ENCODE measurements around the gene RSPH4A.

DNA sequence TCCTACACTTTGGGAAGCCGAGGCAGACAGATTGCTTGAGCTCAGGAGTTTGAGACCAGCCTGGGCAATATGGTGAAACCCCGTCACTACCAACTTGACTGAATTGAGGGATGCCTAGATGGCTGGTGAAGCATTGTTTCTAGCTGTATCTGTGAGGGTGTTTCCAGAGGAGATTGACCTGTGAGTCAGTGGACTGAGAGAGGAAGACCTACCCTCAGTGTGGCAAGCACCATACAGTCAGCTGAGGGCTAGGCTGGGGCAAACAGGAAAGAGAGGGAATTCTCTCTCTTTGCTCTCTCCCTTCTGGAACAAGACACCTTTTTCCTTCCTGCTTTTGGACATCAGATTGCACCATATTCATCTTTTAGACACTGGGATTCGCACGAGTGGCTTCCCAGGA is 56.0 kb downstream of the RSPH4A start:
- TF ChIP-seq, protein P1, sequence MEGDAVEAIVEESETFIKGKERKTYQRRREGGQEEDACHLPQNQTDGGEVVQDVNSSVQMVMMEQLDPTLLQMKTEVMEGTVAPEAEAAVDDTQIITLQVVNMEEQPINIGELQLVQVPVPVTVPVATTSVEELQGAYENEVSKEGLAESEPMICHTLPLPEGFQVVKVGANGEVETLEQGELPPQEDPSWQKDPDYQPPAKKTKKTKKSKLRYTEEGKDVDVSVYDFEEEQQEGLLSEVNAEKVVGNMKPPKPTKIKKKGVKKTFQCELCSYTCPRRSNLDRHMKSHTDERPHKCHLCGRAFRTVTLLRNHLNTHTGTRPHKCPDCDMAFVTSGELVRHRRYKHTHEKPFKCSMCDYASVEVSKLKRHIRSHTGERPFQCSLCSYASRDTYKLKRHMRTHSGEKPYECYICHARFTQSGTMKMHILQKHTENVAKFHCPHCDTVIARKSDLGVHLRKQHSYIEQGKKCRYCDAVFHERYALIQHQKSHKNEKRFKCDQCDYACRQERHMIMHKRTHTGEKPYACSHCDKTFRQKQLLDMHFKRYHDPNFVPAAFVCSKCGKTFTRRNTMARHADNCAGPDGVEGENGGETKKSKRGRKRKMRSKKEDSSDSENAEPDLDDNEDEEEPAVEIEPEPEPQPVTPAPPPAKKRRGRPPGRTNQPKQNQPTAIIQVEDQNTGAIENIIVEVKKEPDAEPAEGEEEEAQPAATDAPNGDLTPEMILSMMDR (IDR thresholded peaks at IDR 0.05 in 4 of 5, conservative IDR thresholded peaks at IDR 0.05 in 1 of 5): no peak
- no peak for TF ChIP-seq POLR2A (IDR thresholded peaks at IDR 0.05)
